Left forelimb (tissue), 1 donor: ENCODE measurements around the gene BAG5.
A peak's percentile ranks its signal among the peaks of the same experiment; 100 is the strongest.

Source experiments
- DNase-seq: peaks from one replicate; pipeline ENCODE4 v3.0.0-alpha.2; 2018; ENCODE audit warnings: low spot score

The BAG5 gene

DNA sequence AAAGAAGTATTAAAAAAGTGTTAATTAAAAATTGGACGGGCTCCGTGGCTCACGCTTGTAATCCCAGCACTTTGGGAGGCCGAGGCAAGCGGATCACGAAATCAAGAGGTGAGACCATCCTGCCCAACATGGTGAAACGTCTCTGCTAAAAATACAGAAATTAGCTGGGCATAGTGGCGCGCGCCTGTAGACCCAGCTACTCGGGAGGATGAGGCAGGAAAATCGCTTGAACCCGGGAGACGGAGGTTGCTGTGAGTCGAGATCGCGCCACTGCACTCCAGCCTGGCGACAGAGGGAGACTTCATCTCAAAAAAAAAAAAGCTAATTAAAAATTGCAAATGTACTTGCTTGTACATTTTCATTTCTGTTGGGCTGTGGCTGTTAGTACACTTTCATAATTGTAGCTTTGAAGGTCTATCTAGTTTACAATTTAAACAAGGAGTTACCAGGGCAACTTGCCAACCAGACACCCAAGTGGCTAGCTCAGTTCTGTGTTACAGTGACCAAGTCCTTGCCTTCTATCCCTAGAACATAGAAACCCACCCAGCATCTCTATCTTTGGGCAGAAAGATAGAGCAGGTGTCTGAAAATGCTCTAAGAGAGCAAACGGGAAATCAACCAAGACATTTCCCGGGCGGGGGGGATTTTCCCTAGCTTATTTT, 1.5 kb upstream of the BAG5 start:
- no peak for DNase-seq

DNA sequence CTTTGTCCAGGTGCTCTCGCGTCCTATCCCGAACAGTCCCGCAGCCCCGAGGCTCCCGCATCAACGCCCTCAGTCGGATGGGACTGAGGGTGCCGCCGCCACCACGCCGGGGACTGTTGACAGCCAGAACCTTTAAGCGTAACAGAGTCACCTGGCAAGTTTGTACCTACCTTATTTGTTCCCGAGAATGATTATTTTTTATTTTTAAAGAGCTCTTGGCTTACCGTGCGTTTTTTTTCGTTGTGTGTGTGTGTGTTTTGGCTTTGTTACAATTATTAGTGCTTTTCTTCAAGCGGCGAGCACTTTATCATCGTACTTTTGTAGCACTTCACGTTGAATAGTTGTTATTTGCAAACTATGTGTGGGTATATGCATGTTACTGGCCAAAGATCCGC, 766 bp upstream of the BAG5 start:
- DNase-seq, result no peak

DNA sequence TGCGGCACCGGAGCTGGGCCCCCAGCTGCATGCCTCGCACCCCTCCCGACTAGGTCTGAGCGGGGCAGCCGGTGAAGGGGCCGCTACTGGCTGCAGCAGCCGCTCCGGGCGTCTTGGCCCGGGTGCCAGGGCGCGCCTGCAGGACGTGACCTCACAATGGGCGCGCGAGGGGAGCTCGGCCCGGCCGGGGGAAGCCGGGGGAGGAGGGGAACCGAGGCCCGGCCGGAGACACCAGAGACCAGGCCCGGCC, 353 bp downstream of the BAG5 start:
- DNase-seq, result no peak

DNA sequence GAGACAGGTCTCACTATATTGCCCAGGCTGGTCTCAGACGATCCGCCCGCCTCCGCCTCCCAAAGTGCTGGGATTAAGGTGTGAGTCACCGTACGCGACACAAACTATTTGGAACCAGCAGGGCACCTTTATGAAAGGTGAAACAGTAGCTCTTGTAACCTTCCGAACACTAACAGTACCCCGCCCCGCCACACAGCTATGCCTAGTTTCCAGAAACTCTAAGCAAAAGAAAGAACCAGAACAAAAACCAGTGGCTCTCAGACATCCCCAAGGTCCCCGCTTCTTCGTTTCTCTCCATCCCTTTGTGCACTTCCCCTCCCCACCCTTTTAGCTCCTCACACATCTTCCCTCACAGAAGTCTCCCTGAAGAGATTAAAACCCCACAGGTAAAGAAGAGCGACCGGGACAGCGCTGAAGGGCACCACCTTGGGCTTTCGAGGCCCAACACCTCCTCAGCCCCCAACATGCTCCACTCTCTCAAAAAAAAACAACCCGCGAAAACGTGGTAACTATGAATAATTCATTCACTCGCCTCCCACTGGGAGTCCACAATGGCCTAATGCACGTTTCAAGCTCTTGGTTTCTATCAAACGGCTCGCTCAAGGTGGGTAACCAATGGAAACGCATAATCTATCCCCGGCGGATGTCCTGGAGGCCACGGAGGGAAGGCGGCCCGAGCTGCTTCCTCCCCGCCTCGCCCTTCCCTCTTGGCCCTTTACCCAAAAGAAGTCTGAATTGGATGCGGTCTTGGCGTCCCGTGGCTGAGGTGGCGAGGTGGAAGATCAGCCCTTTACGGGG, 877 bp downstream of the BAG5 start:
- no peak for DNase-seq

DNA sequence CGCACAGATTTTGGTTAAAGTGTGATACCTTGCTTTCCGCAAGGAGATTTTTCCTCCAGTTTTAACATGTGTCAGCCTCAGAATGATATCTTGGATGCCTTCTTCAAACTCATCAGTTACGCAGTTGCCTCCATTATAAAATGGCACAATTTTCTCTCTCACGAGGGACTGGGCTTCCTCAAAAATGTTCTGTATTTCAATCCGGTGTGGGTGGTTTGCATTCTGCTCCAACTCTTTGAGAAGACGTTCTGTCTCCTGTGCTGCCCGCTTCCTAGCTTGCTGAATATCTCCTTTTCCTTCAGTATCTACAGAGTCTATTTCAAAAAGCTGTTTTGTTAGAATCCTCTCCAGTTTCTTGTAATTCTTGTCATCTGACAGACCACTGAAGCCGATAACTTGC, 1.8 kb downstream of the BAG5 start:
- no peak for DNase-seq

DNA sequence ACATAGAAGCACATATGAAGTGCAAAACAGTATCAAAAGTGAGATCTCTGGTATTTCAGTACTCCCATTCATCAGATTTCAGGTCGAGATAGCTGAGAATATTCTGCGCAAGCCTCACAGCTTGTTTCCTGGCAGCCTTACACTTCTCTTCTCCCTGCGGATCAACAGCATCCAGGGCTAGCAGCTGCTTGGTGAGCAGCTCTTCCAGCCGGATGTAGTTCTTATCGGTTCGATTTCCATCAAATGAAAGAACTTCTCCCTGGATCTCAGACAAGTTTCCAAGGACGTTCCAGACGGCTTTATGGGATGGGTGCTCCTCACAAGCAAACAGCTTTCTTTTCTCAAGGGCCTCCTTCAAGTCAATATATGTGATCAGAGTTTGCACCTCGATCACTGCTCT, 2.7 kb downstream of the BAG5 start:
- DNase-seq, result no peak

DNA sequence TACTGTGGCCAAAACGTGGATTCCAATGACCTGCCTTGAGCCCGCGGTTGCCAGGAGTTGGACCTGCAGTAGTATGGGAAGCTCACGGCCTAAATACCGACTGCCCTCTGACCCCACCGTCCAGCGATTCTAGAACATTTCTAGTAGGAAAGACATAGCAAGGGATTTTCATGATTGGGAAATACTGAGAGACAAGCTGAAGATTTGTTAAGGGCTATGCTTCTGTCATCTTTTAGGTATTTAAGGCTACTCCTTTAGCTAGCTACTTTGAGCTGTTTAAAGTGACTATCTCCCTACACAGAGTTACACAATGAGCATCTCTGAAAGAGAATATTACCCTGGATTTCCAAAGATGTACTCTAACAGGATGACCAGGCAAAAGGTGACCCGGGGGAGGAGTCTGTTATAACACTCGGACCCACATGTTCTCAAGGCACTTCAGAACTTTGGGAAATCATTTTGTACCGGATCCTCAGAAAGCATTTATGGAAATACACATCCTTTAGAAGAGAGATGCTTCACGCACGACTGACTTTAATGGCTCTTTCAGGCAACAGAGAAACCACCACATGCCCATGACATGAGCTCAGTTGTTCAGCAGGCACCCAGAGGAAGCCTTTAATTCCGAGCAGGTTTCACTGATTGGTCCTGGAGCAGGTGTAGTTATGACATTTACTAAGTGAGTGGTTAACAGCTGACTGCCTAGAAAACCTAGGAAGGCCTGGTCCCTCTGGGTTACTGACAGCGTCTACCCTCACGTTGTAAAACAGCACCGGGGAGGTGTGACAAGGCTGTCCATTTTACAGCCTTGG, 4.2 kb downstream of the BAG5 start:
- DNase-seq, result no peak

DNA sequence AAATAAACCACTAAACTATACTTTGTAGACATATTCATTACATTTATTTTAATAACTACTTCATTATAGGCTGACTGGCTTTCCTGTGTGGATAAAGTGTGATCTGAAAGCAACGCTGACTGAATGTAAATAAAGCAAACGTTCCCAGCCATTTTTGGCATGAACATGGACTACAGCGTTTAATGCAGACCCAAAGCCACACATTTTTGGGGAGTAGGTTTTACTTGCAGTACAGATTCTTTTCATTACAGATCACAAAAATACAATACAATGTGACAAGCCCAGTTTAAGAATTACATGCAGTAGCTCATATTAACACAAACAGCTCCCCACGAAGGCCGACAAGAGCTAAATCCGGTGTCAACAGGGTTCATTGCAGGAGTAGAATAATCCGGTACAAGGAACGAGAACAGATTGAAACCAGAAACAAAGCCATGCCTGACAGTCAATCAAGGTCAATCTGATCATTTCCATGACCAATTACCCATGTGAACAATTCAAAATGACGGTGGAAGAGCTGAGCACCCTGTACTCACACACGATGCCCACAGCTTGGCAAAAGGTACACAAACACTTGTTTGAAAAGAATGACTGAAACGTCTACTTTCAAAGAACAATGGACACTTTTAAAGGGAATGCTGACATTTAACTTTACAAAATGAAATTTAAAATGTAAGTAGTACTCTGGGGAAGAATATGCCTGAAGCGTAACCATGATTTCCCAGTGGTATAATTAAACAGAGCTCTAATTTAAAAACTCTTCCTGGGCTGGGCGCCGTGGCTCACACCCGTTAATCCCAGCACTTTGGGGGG, 5.3 kb downstream of the BAG5 start:
- no peak for DNase-seq

DNA sequence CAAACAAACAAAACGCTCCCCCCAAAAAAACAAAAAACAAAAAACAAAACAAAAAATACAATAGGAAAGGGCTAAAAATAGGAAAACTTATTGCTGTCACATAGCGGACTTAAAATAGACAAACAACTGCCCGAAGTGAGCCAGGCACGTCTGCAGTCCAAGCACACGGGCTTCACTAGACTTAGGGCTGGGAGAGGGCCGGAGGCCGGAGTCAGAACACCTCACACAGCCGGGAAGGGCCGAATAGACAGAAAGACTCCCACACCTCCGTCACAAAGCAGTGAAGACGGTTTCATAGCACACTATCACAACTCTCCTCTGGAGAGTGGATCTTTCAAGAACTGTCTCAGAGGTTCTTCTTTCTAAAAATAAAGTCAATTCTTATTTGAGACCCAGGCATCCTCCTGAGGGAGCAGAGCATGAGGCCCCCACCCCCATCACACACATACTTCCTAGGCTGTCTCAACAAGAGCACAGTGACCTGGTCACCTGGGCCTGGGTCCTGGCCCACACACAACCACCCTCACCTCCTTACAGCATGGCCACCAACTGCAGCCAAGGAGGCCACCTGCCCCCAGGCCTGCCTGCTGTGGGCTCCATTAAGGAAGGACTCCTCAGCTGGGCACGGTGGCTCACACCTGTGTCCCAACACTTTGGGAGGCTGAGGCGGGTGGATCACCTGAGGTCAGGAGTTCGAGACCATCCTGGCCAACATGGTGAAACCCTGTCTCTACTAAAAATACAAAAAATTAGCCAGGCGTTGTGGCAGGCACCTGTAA, 6.7 kb downstream of the BAG5 start:
- no peak for DNase-seq

DNA sequence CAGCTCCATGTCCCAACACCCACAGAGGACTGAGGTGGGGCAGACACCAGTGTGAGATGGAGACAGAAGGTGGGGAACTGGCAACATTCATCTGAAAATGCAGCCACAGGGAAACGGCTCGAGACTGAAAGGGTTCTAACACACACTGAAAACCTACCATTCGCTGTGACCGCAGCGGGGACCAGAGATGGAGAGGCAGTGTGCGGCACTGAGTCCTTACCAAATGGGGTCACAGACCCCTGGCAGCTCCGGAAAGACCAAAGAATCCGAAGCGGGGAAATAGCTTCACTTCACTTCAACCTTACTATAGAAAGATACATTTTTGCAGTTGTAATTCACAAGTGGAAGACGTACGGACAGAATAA, 9.6 kb downstream of the BAG5 start:
- DNase-seq, result no peak

DNA sequence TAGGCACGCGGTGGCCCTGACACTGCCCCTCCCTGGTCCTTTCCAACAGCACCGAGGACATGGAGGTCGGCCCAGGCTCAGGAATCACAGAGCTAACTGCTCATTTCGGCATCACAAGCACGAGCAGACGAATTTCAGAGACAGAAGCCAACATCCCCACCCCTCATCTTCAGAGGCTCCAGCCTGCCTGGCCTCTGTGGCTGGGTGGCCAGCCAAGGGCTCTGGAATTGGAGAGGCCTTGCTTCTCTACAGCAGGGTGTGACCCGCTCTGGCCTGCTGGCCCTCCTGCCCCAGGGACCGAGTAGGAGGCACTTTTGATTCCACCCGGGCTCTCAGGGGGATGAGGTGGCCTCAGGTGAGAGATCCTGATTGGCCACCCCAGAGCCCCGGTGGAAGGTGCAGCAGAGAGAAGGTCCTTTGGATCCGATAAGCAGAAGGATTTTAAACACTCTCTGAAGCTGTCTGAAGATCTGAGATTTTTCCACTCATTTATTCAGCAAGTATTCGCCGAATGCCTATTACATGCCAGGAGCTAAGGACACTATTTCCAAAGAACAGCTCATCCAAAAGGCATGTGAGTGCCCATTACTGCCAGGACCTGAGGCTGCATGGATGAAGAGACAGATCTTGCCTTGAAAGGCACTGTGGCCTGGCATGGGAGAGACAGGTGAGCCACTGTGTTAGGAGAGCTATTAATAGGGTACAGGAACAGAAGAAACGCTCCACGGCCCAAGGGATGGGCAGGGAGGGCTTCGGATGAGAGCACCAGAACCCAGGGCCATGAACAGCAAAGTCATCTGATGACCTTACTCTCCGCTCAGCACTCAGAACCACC, 10.2 kb downstream of the BAG5 start:
- DNase-seq, result peak; percentile 75

DNA sequence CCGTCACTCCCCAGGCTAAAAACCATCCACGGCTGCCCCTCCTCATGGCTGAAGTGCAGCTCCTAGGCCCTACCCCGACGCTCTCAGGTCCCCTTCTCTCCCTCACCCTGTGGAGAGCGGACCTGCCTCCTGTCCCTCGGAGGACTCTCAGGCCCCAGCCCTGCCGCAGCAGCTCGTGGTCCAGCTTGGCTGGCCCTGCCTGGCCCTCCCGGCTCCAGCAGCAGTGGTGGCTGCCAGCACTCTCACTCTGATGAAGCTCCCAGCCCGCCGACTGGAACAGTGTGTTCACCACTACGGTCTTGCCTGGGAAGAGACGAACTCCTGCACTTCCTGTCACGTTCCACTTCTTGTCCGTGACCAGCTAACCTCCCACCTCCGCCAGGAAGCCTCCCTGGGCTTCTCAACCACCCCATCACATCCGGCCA, 11.1 kb downstream of the BAG5 start:
- peak; percentile 64 for DNase-seq

DNA sequence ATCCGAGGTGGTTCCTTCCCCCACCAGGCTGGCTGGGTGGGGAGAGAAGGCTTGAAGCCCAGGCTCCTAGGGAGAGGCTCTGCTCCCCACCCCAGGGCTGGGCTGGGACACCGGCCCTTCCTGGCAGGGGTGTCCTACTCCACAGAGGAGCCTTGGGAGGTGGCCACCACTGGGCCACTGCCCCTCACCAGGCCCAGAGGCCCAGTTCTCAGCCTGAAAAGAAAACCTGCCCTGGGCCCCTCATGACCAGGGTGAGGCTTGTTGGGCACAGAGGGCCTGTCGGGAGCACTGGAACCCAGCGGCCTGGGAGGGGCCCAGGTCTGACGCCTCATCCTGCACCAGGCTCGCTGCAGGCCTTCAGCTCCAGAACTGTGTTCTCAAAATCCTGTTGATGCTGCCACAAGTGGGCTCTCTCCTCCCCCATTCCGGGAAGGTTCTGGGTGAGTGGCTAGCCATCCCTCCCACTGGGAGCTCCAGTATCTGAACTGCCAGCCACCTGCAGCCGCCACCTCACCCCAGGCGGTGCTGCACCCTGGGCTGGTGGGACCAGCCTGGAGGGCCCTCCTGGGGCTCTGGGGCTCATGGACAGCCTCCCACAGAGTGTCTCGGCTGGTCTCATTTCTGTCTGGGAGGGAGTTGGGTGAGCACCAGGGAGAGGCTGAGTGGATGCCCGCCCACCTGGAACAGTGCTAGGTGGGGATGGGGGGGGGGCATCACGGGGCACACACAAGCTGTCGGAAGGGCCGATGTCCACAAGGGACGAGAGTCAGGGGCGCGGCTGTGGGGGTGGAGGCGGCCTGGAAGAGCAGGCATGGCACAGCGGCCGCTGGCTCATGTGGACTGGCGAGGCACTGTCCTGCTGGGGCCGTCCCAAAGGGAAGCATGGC, 11.8 kb downstream of the BAG5 start:
- DNase-seq, result peak; percentile 66

DNA sequence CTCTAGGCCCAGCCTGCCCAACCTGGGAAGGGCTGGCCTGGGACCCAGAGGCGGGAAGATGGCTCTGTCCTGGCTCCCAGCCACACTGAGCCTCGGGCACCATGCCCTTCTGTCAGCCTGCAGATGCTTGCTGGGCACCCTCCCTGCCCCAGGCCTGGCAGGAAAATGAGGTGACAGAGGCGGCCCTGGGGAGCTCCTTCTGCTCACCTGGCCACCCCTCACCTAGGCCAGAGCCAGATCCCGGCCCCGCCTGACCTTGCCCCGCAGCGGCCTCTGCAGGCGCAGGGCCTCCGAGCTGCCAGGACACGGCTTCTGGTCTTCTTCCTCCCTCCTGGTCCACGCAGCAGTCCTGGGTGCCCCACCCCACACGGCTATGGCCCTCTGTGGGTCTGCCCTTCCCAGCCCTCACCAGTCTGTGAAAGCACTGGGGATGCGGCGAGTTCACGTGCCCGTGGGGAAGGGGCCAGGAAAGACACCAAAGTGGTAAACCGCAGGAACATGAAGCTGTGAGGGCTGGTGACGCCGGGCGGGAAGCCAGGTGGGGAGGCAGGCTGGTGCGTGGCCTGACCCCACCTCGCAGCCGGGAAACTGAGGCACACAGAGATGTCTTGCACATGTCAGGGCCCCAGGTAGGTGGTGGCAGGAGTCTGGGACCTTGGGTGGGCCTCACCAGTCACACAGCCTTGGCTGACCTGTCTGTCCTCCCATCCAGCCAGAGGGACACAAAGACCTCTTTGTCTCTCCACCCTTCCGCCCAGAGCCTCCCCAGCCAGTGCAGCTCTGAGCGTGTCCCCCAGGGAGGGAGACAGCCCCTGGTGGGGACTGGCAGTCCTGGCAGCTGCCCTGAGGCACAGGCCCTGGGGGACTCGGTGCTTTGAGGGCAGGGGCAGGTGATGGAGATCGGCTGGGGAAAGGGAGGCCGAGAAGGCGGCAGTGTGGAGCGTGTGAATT, 12.8 kb downstream of the BAG5 start:
- DNase-seq, result peak; percentile 66

DNA sequence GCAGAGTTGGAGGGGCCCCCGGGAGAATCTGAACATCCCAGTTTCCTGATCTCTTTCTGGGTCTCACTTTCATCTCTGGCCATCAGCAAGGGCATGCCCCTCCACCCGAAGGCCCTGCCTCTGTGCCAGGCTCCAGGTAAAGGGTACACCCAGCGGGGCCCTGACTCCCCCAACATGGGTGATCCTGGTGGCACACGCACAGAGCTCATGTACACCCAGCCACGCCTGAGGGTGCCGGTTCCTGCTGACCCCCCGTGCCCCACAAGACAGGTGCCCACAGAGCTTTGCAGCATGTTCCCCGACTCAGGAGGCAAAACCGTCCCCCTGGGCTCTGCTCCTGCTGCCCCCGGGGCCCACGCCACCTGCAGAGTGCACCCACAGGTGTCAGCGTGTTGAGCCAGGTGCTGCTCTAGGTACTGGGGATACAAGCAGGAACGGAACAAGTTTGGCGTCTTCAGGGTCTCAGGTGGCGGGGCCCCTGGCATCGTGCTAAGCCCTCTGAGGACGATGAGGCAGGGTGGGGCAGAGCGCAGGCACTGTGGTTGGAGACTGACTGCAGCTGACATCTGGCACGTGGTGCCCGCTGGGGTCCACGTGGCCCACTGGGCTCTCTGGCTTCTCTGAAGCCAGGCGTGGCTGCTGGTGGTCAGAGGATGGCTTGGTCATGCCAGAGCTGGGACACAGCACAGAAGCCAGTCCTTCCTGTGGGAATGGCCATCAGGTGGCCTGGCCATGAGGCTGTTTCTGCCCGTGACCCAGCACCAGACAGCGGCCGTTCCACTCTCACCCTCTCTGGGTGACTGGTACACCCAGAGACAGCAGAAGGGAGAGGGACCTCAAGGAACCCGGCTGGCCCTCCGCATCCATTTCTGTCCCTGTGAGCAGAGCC, 13.8 kb downstream of the BAG5 start:
- no peak for DNase-seq

DNA sequence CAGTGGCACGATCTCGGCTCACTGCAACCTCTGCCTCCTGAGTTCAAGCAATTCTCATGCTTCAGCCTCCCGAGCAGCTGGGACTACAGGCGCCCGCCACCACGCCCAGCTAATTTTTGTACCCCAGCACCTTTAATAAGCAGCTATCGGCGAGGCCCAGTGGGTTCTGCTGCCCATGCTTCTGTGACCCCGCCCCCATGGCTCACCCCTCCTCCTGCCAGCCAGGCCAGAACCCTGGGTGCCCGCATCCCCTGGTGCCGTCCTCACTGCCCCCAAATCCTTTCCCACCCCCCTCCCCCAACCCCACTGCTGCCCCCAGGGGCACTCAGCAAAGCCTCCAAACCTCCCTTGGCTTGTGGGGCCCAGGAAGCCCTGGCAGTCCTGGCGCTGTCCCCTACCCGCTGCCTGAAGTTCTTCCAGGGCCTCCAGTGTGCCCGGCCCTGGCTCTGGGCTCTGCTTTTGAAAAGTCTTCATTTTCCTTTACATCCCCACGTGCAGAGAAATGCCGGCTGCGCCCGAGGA, 14.5 kb downstream of the BAG5 start:
- DNase-seq, result no peak

DNA sequence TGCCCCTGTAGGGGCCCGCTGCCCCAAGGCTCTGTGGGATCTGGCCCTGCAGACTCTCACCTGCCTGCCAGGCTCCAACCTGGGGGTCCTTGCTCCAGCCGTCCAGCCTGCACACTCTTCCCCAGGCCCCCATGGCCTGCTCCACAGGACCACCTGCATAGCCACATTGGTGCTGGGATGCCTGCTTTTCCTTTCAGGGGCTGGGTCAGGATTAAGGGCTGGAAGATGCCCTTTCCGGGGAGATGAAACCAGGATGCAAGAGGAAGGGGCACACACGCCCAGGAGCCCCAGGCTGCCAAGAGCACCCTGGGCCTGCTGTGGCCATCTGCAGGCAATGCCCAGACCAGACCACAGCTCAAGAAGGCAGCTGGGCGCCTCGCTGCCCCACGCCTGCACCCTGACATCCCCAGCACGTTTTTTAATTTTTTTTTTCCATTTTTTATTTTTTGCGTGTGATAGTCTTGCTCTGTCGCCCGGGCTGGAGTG, 15.0 kb downstream of the BAG5 start:
- DNase-seq, result no peak
